HCT116 (cell line): ENCODE results near the gene SNX9.

Experiments used
- CEBPB ChIP-seq: IDR thresholded peaks from 2 replicates; pipeline ENCODE4 v1.6.1; 2012; ENCODE audit warnings: low read depth
- EZH2 ChIP-seq: fragments of 200-600 bp; sonication (generic); IDR thresholded peaks from 2 replicates; pipeline ENCODE4 v1.6.1; 2017; ENCODE audit warnings: antibody characterized with exemption, mixed run types
- EZH2phosphoT487 ChIP-seq: fragments of 200-600 bp; IDR thresholded peaks from 2 replicates; pipeline ENCODE4 v1.6.1; 2018; ENCODE audit warnings: antibody characterized with exemption, borderline replicate concordance
- MAX ChIP-seq: IDR thresholded peaks from 2 replicates; pipeline ENCODE4 v1.6.1; 2012
- POLR2AphosphoS5 ChIP-seq: IDR thresholded peaks from 2 replicates; pipeline ENCODE4 v1.6.1; 2011; ENCODE audit warnings: mild to moderate bottlenecking, low read depth, low read length, moderate library complexity
- TCF7L2 ChIP-seq: IDR thresholded peaks from 2 replicates; pipeline ENCODE4 v1.7.0; 2011; ENCODE audit warnings: borderline replicate concordance, inconsistent platforms; ENCODE audit not compliant: insufficient read depth, insufficient read length; ENCODE audit errors: extremely low read depth
- ZNF274 ChIP-seq: fragments of 200-500 bp; sonication (Bioruptor generic); IDR thresholded peaks from 2 replicates; pipeline ENCODE4 v1.6.1; 2014; ENCODE audit warnings: mild to moderate bottlenecking, low read depth, low read length, inconsistent platforms
- TF ChIP-seq, protein P1 (sequence below), 3 experiments: fragments of 200-600 bp in 1 of 3; sonication (generic) in 1 of 3; IDR thresholded peaks in 2 of 3; conservative IDR thresholded peaks in 1 of 3; 2 replicates each; pipeline ENCODE4 v1.5.1; 2012 to 2017; ENCODE audit warnings: low read depth in 2 of 3, low read length in 2 of 3, antibody characterized with exemption in 1 of 3, borderline replicate concordance in 1 of 3, control low read depth in 1 of 3, mild to moderate bottlenecking in 1 of 3, mixed read lengths in 1 of 3, mixed run types in 1 of 3, moderate library complexity in 1 of 3; ENCODE audit not compliant: insufficient read depth in 1 of 3
- TF ChIP-seq, protein P2 (sequence below): IDR thresholded peaks from 2 replicates; pipeline ENCODE4 v1.6.1; 2012
- TF ChIP-seq, protein P3 (sequence below): IDR thresholded peaks from 2 replicates; pipeline ENCODE4 v1.6.1; 2011; ENCODE audit warnings: mild to moderate bottlenecking, low read length, moderate library complexity; ENCODE audit not compliant: insufficient replicate concordance; ENCODE audit errors: extremely low read depth

- TF ChIP-seq EZH2 (no peak), CEBPB (no peak), ZNF274 (no peak), EZH2phosphoT487 (no peak), MAX (no peak), POLR2AphosphoS5 (no peak), TCF7L2 (no peak)
- TF ChIP-seq, protein P1, sequence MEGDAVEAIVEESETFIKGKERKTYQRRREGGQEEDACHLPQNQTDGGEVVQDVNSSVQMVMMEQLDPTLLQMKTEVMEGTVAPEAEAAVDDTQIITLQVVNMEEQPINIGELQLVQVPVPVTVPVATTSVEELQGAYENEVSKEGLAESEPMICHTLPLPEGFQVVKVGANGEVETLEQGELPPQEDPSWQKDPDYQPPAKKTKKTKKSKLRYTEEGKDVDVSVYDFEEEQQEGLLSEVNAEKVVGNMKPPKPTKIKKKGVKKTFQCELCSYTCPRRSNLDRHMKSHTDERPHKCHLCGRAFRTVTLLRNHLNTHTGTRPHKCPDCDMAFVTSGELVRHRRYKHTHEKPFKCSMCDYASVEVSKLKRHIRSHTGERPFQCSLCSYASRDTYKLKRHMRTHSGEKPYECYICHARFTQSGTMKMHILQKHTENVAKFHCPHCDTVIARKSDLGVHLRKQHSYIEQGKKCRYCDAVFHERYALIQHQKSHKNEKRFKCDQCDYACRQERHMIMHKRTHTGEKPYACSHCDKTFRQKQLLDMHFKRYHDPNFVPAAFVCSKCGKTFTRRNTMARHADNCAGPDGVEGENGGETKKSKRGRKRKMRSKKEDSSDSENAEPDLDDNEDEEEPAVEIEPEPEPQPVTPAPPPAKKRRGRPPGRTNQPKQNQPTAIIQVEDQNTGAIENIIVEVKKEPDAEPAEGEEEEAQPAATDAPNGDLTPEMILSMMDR (IDR thresholded peaks at IDR 0.05 in 2 of 3, conservative IDR thresholded peaks at IDR 0.05 in 1 of 3; ENCODE audit: borderline replicate concordance in 1 of 3, insufficient read depth in 1 of 3, low read depth in 2 of 3, low read length in 2 of 3), result no peak
- TF ChIP-seq, protein P2, sequence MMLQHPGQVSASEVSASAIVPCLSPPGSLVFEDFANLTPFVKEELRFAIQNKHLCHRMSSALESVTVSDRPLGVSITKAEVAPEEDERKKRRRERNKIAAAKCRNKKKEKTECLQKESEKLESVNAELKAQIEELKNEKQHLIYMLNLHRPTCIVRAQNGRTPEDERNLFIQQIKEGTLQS, result no peak
- TF ChIP-seq, protein P3, sequence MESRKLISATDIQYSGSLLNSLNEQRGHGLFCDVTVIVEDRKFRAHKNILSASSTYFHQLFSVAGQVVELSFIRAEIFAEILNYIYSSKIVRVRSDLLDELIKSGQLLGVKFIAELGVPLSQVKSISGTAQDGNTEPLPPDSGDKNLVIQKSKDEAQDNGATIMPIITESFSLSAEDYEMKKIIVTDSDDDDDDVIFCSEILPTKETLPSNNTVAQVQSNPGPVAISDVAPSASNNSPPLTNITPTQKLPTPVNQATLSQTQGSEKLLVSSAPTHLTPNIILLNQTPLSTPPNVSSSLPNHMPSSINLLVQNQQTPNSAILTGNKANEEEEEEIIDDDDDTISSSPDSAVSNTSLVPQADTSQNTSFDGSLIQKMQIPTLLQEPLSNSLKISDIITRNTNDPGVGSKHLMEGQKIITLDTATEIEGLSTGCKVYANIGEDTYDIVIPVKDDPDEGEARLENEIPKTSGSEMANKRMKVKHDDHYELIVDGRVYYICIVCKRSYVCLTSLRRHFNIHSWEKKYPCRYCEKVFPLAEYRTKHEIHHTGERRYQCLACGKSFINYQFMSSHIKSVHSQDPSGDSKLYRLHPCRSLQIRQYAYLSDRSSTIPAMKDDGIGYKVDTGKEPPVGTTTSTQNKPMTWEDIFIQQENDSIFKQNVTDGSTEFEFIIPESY, result no peak
These were observed 41.2 kb downstream of the SNX9 start for GRCh38 chr6:157864185-157864761.
